ENCODE measurements around the gene SLC49A3. TPM values are rescaled to one million over a fixed set of nuclear protein-coding genes. Genes with fewer than 3 reads are reported as not detected.
"Not testable (repeated sequence)": the region's sequence is repeated elsewhere in the genome, so short reads cannot be mapped to it uniquely, and the experiment has no call there.

The SLC49A3 gene
- total RNA-seq, 4 donors from 2014 or later: 9.4 to 21.1 (median 19.0) TPM

DNA sequence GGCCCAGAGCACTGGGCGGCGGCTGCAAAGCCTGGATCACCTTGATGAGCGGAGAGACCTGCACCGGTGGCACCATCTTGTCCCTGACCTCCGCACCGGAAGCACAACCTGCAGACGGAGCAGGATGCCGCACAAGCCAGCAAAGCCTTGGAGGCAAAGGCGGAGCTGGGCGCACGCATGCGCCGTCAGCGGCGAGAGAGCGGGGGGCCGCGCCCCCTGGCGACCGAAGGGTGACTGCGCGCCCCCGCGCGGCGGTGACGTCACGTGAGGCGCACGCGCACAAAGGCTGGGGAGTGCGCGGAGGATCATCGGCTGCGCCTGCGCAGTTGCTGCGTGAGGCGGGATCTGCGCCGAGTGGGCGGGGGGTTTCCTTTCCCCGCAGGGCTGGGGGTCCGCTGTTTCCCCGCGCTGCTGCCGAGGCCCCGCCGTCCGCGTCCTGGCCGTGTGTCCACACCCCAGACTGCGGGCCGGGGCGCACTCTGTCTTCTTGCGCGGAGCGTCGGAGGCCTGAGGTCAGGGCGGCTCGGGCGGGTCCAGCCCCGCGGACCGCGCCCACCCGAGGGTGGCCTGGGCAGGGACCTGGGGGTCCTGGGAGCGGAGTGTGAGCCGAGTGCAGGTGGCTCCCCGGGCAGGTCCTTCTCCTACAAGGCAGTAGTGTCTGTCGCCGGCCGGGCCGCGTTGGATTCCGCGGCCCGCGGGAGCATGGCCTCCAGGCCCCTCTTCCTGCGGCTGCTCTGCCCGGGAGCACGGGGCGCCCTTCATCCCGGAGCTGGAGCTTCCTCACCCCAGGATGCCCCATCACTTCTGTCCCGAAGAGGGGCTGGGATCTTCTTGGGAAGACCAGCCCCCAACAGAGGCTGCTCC, 14.5 kb downstream of the SLC49A3 start, which contains the start of the genes ATP5ME and MYL5:
TSS of gene ATP5ME (minus strand) at position 105 of the 864 bp plus-strand sequence. CDS start at position 76, 29 bp downstream.
TSS of gene MYL5 (plus strand) at position 371 of the 864 bp plus-strand sequence. CDS start 3,485 bp downstream, outside the sequence.
- peak; percentile 93 for ATAC-seq (ENCODE audit: low FRiP score)
- TF ChIP-seq, protein P1, sequence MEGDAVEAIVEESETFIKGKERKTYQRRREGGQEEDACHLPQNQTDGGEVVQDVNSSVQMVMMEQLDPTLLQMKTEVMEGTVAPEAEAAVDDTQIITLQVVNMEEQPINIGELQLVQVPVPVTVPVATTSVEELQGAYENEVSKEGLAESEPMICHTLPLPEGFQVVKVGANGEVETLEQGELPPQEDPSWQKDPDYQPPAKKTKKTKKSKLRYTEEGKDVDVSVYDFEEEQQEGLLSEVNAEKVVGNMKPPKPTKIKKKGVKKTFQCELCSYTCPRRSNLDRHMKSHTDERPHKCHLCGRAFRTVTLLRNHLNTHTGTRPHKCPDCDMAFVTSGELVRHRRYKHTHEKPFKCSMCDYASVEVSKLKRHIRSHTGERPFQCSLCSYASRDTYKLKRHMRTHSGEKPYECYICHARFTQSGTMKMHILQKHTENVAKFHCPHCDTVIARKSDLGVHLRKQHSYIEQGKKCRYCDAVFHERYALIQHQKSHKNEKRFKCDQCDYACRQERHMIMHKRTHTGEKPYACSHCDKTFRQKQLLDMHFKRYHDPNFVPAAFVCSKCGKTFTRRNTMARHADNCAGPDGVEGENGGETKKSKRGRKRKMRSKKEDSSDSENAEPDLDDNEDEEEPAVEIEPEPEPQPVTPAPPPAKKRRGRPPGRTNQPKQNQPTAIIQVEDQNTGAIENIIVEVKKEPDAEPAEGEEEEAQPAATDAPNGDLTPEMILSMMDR (IDR thresholded peaks at IDR 0.05): peak in 2 of 3 donors; percentile 44 to 70
- DNase-seq (ENCODE audit: low spot score): peak; percentile 95

DNA sequence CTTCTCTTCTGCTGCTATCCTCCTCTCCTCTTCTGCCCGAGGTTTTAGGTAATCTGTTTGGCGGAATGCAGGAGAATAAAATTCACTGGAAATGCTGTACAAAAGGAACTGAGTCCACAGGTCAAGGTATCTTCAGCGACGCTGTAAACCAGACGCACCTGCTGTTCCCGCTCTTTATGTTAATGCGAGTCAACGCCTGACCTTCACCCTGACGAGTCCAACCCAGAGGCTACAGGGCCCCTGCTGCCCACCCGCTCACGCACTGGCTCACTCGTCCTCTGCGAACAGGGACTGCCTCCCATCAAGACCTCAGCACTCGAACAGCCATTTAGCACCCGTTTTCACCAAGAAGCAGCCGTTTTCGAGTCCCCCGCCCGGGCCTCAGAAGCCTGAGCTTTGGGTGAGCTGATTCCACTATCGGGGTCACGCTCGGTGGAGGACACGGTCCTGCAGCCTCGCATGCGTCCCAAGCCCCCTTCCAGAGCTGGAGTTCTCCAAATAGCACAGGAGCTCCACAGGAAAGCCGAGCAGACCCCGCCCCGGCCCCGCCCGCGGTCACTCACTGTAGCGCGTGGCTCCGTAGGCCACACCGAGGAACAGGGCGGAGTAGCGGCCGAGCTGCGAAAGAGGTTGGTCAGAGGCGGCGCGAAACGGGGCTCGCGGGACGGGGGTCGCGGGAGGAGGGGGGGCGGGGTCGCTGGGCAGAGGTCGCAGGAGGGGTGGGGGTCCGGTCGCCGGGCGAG, 15.4 kb downstream of the SLC49A3 start:
- ATAC-seq (ENCODE audit: low FRiP score) (no peak), DNase-seq (ENCODE audit: low spot score) (no peak)
- TF ChIP-seq, protein P1 (IDR thresholded peaks at IDR 0.05): no peak

DNA sequence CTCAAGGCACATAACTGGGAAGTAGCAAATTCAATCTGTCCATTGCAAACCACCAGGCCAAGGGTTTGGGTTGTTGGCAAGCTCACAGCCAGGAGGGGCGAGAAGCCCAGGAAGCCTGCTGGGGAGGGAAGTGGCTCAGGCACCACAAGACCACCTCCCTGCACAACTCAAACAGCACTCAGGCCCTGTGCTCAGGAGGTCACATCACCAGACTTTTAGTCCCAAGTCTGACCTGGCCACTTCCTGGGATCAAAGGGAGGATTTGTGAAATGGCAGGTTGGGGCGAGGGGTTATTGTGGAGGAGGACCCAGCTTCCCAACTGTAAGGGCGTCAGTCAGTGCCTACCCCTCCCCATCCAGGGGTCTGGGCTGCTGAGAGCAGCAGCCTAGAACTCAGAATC, 17.2 kb downstream of the SLC49A3 start:
- no peak for DNase-seq (ENCODE audit: low spot score)
- TF ChIP-seq, protein P1 (IDR thresholded peaks at IDR 0.05): no peak
- ATAC-seq (ENCODE audit: low FRiP score): no peak

DNA sequence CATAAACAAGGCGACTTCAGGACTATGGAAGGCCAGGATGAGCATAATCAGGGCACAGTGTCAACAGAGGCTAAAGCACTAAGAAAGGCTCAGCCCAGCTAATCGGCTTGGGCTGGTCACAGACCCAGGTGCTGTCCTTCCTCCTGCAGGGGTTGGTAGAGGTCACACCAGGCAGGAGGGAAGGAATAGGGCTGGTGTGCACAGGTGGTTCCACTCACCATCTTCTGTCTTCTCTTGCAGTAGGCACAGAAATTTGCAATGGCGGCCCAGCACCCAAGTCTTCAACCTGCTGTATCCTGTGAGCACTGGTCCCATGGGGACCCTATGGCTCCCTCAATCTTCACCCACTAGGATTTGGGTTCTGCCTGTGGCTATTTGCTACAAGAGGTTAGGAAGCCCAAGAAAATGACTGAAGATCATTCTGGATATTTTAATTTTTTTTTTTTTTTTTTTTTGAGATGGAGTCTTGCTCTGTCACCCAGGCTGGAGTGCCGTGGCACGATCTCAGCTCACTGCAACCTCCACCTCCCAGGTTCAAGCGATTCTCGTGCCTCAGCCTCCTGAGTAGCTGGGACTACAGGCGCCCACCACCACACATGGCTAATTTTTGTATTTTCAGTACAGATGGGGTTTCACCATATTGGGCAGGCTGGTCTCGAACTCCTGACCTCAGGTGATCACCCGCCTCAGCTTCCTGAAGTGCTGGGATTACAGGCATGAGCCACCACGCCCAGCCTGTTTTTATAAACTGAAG, 19.0 kb downstream of the SLC49A3 start:
- DNase-seq (ENCODE audit: low spot score); ATAC-seq (ENCODE audit: low FRiP score): not testable (repeated sequence)

DNA sequence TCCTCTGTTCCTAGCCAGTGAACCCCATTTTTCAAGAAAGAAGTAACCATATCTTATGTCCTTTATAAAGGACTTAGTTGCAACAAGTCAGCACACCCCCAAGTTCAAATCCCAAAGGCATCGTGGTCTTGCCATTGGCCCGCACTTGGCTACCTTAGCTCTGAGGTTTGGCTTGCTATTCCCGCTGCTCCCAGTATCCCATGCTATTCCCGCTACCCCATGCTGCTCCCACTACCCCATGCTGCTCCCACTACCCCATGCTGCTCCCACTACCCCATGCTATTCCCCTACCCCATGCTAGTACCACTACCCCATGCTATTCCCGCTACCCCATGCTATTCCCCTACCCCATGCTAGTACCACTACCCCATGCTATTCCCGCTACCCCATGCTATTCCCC, 20.7 kb downstream of the SLC49A3 start:
- ATAC-seq (ENCODE audit: low FRiP score); DNase-seq (ENCODE audit: low spot score): not testable (repeated sequence)

DNA sequence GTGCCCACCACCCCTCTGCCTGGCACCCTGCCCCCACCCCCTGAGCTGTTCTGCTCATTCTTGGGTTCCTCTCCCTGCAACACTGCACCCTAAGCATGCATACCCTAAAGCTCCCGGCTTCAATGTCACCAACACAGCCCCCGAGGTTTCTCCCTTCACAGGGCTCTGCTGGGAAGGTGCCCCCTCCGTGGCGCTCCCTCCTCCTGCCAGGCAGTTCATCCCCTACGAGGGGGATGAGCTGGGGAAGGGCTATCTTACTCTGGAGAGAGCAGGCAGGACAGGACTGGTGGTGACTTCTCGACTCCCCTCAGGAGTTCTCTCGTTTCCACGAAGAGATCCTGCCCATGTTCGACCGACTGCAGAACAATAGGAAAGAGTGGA, 21.4 kb downstream of the SLC49A3 start:
- TF ChIP-seq, protein P1 (IDR thresholded peaks at IDR 0.05): no peak
- DNase-seq (ENCODE audit: low spot score): no peak

DNA sequence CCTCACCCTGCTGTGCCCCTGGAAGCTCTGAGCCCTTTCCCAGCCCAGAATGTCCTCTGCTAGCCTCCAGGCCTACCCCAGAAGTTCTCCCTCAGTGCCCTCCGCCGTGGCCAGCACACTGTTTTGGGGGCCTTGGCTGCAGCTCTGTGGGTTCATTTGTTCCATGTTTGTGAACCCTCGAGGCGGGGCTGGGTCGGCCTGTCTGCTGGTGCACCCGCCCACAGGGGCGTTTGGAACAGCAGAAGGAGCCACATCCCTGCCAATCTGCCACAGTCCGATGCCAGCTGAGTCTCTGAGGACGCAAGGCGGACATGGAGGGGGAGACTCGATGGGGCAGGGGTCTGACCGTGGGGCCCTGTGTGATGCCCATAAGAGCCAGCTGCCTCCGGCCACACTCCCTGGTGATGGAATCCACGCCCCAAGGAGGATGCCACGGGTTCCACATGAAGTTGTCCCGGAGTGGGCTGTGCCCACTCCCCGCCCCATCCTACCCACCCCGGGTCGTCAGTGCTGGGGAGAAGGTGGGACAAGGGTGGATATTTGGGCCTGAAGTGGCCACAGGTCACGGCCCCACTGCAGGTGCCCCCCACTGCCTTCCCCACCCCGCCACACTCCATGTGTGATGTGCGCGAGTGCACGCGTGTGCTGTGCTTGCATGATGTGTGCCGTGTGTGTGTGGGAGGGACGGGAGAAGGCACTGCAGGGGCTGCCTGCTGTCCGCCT, 22.0 kb downstream of the SLC49A3 start:
- DNase-seq (ENCODE audit: low spot score) (no peak), ATAC-seq (ENCODE audit: low FRiP score) (no peak)
- TF ChIP-seq, protein P1 (IDR thresholded peaks at IDR 0.05): no peak

More for the DNA sequence above, 21.4 kb downstream of the SLC49A3 start:
- no peak for ATAC-seq (ENCODE audit: low FRiP score)

Data from omental fat pad (tissue), 4 donors.